CD4-positive, alpha-beta memory T cell (primary cell): Measurements from ENCODE around the gene ZNF236. TPM values are rescaled to one million over a fixed set of nuclear protein-coding genes. Genes with fewer than 3 reads are reported as not detected.
"Not testable (repeated sequence)": the region's sequence is repeated elsewhere in the genome, so short reads cannot be mapped to it uniquely, and the experiment has no call there.

Experiments
- CTCF ChIA-PET: fragments of 350-600 bp; sonication (Branson Sonifier 250); formaldehyde crosslinking; loops from one replicate; lab custom pipeline; 2021; ENCODE audit warnings: inconsistent platforms; ENCODE audit not compliant: partially characterized antibody; lab: Charles Lee
- POLR2A ChIA-PET: fragments of 350-600 bp; sonication (Branson Sonifier 250); formaldehyde crosslinking; loops from one replicate; lab custom pipeline; 2021; ENCODE audit not compliant: partially characterized antibody; lab: Charles Lee
- DNase-seq, 5 donors: peaks; one replicate each; pipeline versions ENCODE4 v3.0.0 to v3.0.0-alpha.2; 2020 to 2022; ENCODE audit warnings: mixed read lengths in 1 of 5
- H3K27ac ChIP-seq: one replicate; pipeline ENCODE4 v1.7.0; 2013; ENCODE audit warnings: low read depth, low read length
- H3K27me3 ChIP-seq: 2 replicates; pipeline ENCODE4 v1.7.0; 2013; ENCODE audit warnings: mild to moderate bottlenecking, low read length, moderate library complexity; ENCODE audit not compliant: insufficient read depth
- H3K36me3 ChIP-seq: 2 replicates; pipeline ENCODE4 v1.7.0; 2013; ENCODE audit warnings: mild to moderate bottlenecking, low read length, moderate library complexity; ENCODE audit not compliant: insufficient read depth
- H3K4me1 ChIP-seq: 2 replicates; pipeline ENCODE4 v1.7.0; 2013; ENCODE audit warnings: mild to moderate bottlenecking, low read length, moderate library complexity; ENCODE audit not compliant: insufficient read depth
- H3K4me3 ChIP-seq, 2 donors: one replicate each; pipeline ENCODE4 v1.7.0; 2013; ENCODE audit warnings: low read length in 2 of 2, mild to moderate bottlenecking in 1 of 2
- H3K9me3 ChIP-seq, 2 donors: one replicate each; pipeline ENCODE4 v1.7.0; 2013; ENCODE audit warnings: low read length in 2 of 2, control low read depth in 1 of 2; ENCODE audit not compliant: control insufficient read depth in 1 of 2
- H3K27ac Mint-ChIP-seq, 7 donors: one replicate each; pipeline ENCODE4 v1.8.0; 2020 to 2021; ENCODE audit warnings: mixed read lengths in 7 of 7, mild to moderate bottlenecking in 6 of 7, inconsistent platforms in 3 of 7, moderate library complexity in 3 of 7
- H3K27me3 Mint-ChIP-seq, 2 donors: one replicate each; pipeline ENCODE4 v1.8.0; 2020 to 2021; ENCODE audit warnings: mixed read lengths in 2 of 2
- H3K36me3 Mint-ChIP-seq, 2 donors: one replicate each; pipeline ENCODE4 v1.8.0; 2020 to 2021; ENCODE audit warnings: mixed read lengths in 2 of 2, inconsistent platforms in 1 of 2, mild to moderate bottlenecking in 1 of 2
- H3K4me1 Mint-ChIP-seq, 4 donors: one replicate each; pipeline ENCODE4 v1.8.0; 2020 to 2021; ENCODE audit warnings: mixed read lengths in 4 of 4, mild to moderate bottlenecking in 1 of 4
- H3K4me3 Mint-ChIP-seq, 8 donors: one replicate each; pipeline ENCODE4 v1.8.0; 2020 to 2021; ENCODE audit warnings: mixed read lengths in 8 of 8, mild to moderate bottlenecking in 7 of 8, moderate library complexity in 6 of 8, inconsistent platforms in 3 of 8
- H3K9me3 Mint-ChIP-seq, 8 donors: one replicate each; pipeline ENCODE4 v1.8.0; 2020 to 2021; ENCODE audit warnings: mixed read lengths in 8 of 8, mild to moderate bottlenecking in 5 of 8, inconsistent platforms in 3 of 8, moderate library complexity in 1 of 8
- intact Hi-C: fragments of 100-400 bp; cut with micrococcal nuclease; formaldehyde crosslinking; loops from one replicate; pipeline ENCODE4 v1.15.1; 2023
- polyA plus RNA-seq, 2 donors: library from polyadenylated mRNA; unstranded; fragments of 300-500 nt; fragmentation: Illumina TruSeq; gene quantifications; one replicate each; pipeline ENCODE4 v1.2.3, GENCODE V29; 2021
- total RNA-seq, 2 experiments: library from RNA; stranded (reverse); gene quantifications; one replicate each; pipeline ENCODE4 v1.2.3, GENCODE V29; 2021

ZNF236 gene
- total and polyA plus RNA-seq, 4 experiments from 2014 or later, result 2.0 to 29.1 (median 18.8) TPM

- H3K27me3 ChIP-seq, result no peaks in the 10 kb centered on the region
- CTCF ChIA-PET, result interaction anchor here (1.0 to 1.2 kb wide), 2 partner anchors 65 to 186 kb away, joined by 4 to 6 read pairs; no protein-coding TSS in a partner anchor
- no peak overlapping the region for H3K4me3 ChIP-seq
- POLR2A ChIA-PET, result no interaction called here
- H3K4me1 Mint-ChIP-seq, result peaks cover 0 to 1% (median 0%) of the 10 kb centered on the region in 4 donors
- H3K27me3 Mint-ChIP-seq, result no peaks in the 10 kb centered on the region
- no peaks in the 10 kb centered on the region for H3K9me3 ChIP-seq
- H3K9me3 Mint-ChIP-seq, result peaks cover 0 to 3% (median 0%) of the 10 kb centered on the region in 8 donors
- no peaks in the 10 kb centered on the region for H3K36me3 ChIP-seq
- no peak overlapping the region for H3K27ac ChIP-seq
- no peaks in the 10 kb centered on the region for H3K4me1 ChIP-seq
- no peak overlapping the region for H3K27ac Mint-ChIP-seq
- no peaks in the 10 kb centered on the region for H3K36me3 Mint-ChIP-seq
- H3K4me3 Mint-ChIP-seq, result no peak overlapping the region
- intact Hi-C loops, result no loop called here
- no peak for DNase-seq
Measured at GRCh38 chr18:76988827-76989646, 166.7 kb downstream of the ZNF236 start.

- no peaks in the 10 kb centered on the region for H3K9me3 ChIP-seq
- no peak for DNase-seq
- ChIA-PET POLR2A (no interaction called here), CTCF (interaction anchor here (1.9 kb wide), 1 partner anchor 10 kb away, joined by 5 read pairs; no protein-coding TSS in a partner anchor)
- no peak overlapping the region for H3K4me3 Mint-ChIP-seq
- H3K27ac ChIP-seq, result no peak overlapping the region
- intact Hi-C loops, result no loop called here
- no peaks in the 10 kb centered on the region for H3K27me3 ChIP-seq
- no peaks in the 10 kb centered on the region for H3K27me3 Mint-ChIP-seq
- H3K4me3 ChIP-seq, result no peak overlapping the region
- H3K9me3 Mint-ChIP-seq, result peaks cover 0 to 3% (median 0%) of the 10 kb centered on the region in 8 donors
- peaks cover 0 to 1% (median 0%) of the 10 kb centered on the region in 4 donors for H3K4me1 Mint-ChIP-seq
- H3K36me3 ChIP-seq, result no peaks in the 10 kb centered on the region
- H3K27ac Mint-ChIP-seq, result no peak overlapping the region
- no peaks in the 10 kb centered on the region for H3K4me1 ChIP-seq
- H3K36me3 Mint-ChIP-seq, result no peaks in the 10 kb centered on the region
Measured at GRCh38 chr18:76989647-76990190, 167.4 kb downstream of the ZNF236 start.

GRCh38 chr18:76990343-76991020, 168.1 kb downstream of the ZNF236 start:
- DNase-seq, intact Hi-C loops: not testable (repeated sequence)

GRCh38 chr18:76991021-76991688, 168.8 kb downstream of the ZNF236 start:
- no peak for DNase-seq
- Histone ChIP-seq H3K4me3 (no peak overlapping the region), H3K27me3 (no peaks in the 10 kb centered on the region), H3K4me1 (no peaks in the 10 kb centered on the region), H3K27ac (no peak overlapping the region), H3K36me3 (no peaks in the 10 kb centered on the region), H3K9me3 (no peaks in the 10 kb centered on the region)
- peaks cover 0 to 4% of the 10 kb centered on the region in 2 donors for H3K36me3 Mint-ChIP-seq
- no peak overlapping the region for H3K4me3 Mint-ChIP-seq
- H3K27ac Mint-ChIP-seq, result peak overlapping the region in 1 of 7 donors; percentile 79
- H3K4me1 Mint-ChIP-seq, result peaks cover 0 to 1% (median 0%) of the 10 kb centered on the region in 4 donors
- CTCF ChIA-PET, result interaction anchor here (1.9 to 2.8 kb wide), 3 partner anchors 8 to 189 kb away, joined by 5 to 17 read pairs (median 6); no protein-coding TSS in a partner anchor
- POLR2A ChIA-PET, result no interaction called here
- intact Hi-C loops, result no loop called here
- peaks cover 0 to 3% (median 0%) of the 10 kb centered on the region in 8 donors for H3K9me3 Mint-ChIP-seq
- no peaks in the 10 kb centered on the region for H3K27me3 Mint-ChIP-seq

More at GRCh38 chr18:76990343-76991020, 168.1 kb downstream of the ZNF236 start:
- H3K36me3 Mint-ChIP-seq, H3K27me3 Mint-ChIP-seq, H3K27ac ChIP-seq, H3K9me3 ChIP-seq, H3K27me3 ChIP-seq, H3K9me3 Mint-ChIP-seq, POLR2A ChIA-PET, H3K4me1 Mint-ChIP-seq, H3K4me3 Mint-ChIP-seq, H3K4me1 ChIP-seq, H3K4me3 ChIP-seq, H3K36me3 ChIP-seq: not testable (repeated sequence)
- CTCF ChIA-PET, result interaction anchor here (1.9 to 2.8 kb wide), 3 partner anchors 7 to 188 kb away, joined by 5 to 17 read pairs (median 6); no protein-coding TSS in a partner anchor
- peak overlapping the region in 2 of 7 donors; percentile 11 to 25 for H3K27ac Mint-ChIP-seq

- Histone ChIP-seq H3K4me3 (no peak overlapping the region), H3K36me3 (no peaks in the 10 kb centered on the region), H3K9me3 (no peaks in the 10 kb centered on the region), H3K27ac (no peak overlapping the region), H3K27me3 (no peaks in the 10 kb centered on the region), H3K4me1 (no peaks in the 10 kb centered on the region)
- peaks cover 0 to 4% of the 10 kb centered on the region in 2 donors for H3K36me3 Mint-ChIP-seq
- ChIA-PET POLR2A (no interaction called here), CTCF (interaction anchor here (0.6 to 2.8 kb wide), 4 partner anchors 9 to 256 kb away, joined by 3 to 17 read pairs (median 5); no protein-coding TSS in a partner anchor)
- H3K9me3 Mint-ChIP-seq, result peaks cover 0 to 3% (median 0%) of the 10 kb centered on the region in 8 donors
- no peak for DNase-seq
- H3K27ac Mint-ChIP-seq, result peak overlapping the region in 1 of 7 donors; percentile 68
- H3K27me3 Mint-ChIP-seq, result no peaks in the 10 kb centered on the region
- intact Hi-C loops, result no loop called here
- no peak overlapping the region for H3K4me3 Mint-ChIP-seq
- peaks cover 0 to 1% (median 0%) of the 10 kb centered on the region in 4 donors for H3K4me1 Mint-ChIP-seq
Measured at GRCh38 chr18:76992226-76993084, 170.1 kb downstream of the ZNF236 start.

- Mint-ChIP-seq H3K27me3 (no peaks in the 10 kb centered on the region), H3K4me3 (no peak overlapping the region), H3K4me1 (peaks cover 0 to 1% (median 0%) of the 10 kb centered on the region in 4 donors), H3K27ac (peak overlapping the region in 1 of 7 donors; percentile 68), H3K36me3 (peaks cover 0 to 4% of the 10 kb centered on the region in 2 donors), H3K9me3 (peaks cover 0 to 3% (median 0%) of the 10 kb centered on the region in 8 donors)
- ChIA-PET POLR2A (no interaction called here), CTCF (interaction anchor here (0.6 to 2.8 kb wide), 3 partner anchors 10 to 255 kb away, joined by 4 to 17 read pairs (median 6); no protein-coding TSS in a partner anchor)
- DNase-seq, result no peak
- H3K4me3 ChIP-seq, result no peak overlapping the region
- no peak overlapping the region for H3K27ac ChIP-seq
- H3K9me3 ChIP-seq, result no peaks in the 10 kb centered on the region
- no peaks in the 10 kb centered on the region for H3K27me3 ChIP-seq
- intact Hi-C loops, result no loop called here
- no peaks in the 10 kb centered on the region for H3K36me3 ChIP-seq
- no peaks in the 10 kb centered on the region for H3K4me1 ChIP-seq
Measured at GRCh38 chr18:76993085-76993382, 170.7 kb downstream of the ZNF236 start.
